ENCODE results near the gene UTP14C. TPM values are rescaled to one million over a fixed set of nuclear protein-coding genes. Genes with fewer than 3 reads are reported as not detected.

Gene UTP14C
- total RNA-seq, 1 donor from 2014 or later: 22.3 TPM

- Mint-ChIP-seq H3K4me1 (ENCODE audit: low read depth) (peaks cover 26% of the 10 kb centered on the region), H3K36me3 (ENCODE audit: low read depth) (peaks cover 6% of the 10 kb centered on the region), H3K4me3 (ENCODE audit: unreplicated experiment) (peak within 1 kb of the TSS; percentile 95), H3K27me3 (ENCODE audit: low read depth) (no peaks in the 10 kb centered on the region), H3K27ac (ENCODE audit: unreplicated experiment) (peak within 1 kb of the TSS; percentile 98), H3K9me3 (ENCODE audit: low read depth) (peaks cover 4% of the 10 kb centered on the region)
- peak; percentile 55 for TF ChIP-seq CTCF (IDR thresholded peaks at IDR 0.05)
- no peak for DNase-seq (ENCODE audit: low spot score)
Measured at GRCh38 chr13:52010890-52011631, 13.4 kb upstream of the UTP14C start, which contains the start of gene ATP7B. TSS of gene ATP7B (minus strand) at chr13:52011450. CDS start at chr13:52011337, 113 bp downstream.

GRCh38 chr13:52011632-52012511 lies 12.6 kb upstream of the UTP14C start, which contains the start of gene ALG11:
TSS of gene ALG11 (plus strand) at chr13:52012398. CDS start at chr13:52012419, 21 bp downstream.
- DNase-seq (ENCODE audit: low spot score): peak; percentile 99
- peak within 1 kb of the TSS; percentile 95 for H3K4me3 Mint-ChIP-seq (ENCODE audit: unreplicated experiment)
- H3K4me1 Mint-ChIP-seq (ENCODE audit: low read depth): peaks cover 26% of the 10 kb centered on the region
- H3K27ac Mint-ChIP-seq (ENCODE audit: unreplicated experiment): peak within 1 kb of the TSS; percentile 98
- no peaks in the 10 kb centered on the region for H3K27me3 Mint-ChIP-seq (ENCODE audit: low read depth)
- peaks cover 6% of the 10 kb centered on the region for H3K36me3 Mint-ChIP-seq (ENCODE audit: low read depth)
- TF ChIP-seq CTCF (IDR thresholded peaks at IDR 0.05): no peak
- peaks cover 4% of the 10 kb centered on the region for H3K9me3 Mint-ChIP-seq (ENCODE audit: low read depth)

- Mint-ChIP-seq H3K4me1 (ENCODE audit: low read depth) (peaks cover 26% of the 10 kb centered on the region), H3K4me3 (ENCODE audit: unreplicated experiment) (peak overlapping the region; percentile 95), H3K27ac (ENCODE audit: unreplicated experiment) (peak overlapping the region; percentile 98), H3K27me3 (ENCODE audit: low read depth) (no peaks in the 10 kb centered on the region), H3K9me3 (ENCODE audit: low read depth) (peaks cover 4% of the 10 kb centered on the region), H3K36me3 (ENCODE audit: low read depth) (peaks cover 7% of the 10 kb centered on the region)
- DNase-seq (ENCODE audit: low spot score): no peak
- no peak for TF ChIP-seq CTCF (IDR thresholded peaks at IDR 0.05)
Measured at GRCh38 chr13:52012512-52012836, 12.0 kb upstream of the UTP14C start.

GRCh38 chr13:52016296-52016695 lies 8.2 kb upstream of the UTP14C start:
- H3K27ac Mint-ChIP-seq (ENCODE audit: unreplicated experiment): peak overlapping the region; percentile 27
- peaks cover 4% of the 10 kb centered on the region for H3K9me3 Mint-ChIP-seq (ENCODE audit: low read depth)
- H3K27me3 Mint-ChIP-seq (ENCODE audit: low read depth): no peaks in the 10 kb centered on the region
- peaks cover 25% of the 10 kb centered on the region for H3K36me3 Mint-ChIP-seq (ENCODE audit: low read depth)
- H3K4me1 Mint-ChIP-seq (ENCODE audit: low read depth): peaks cover 8% of the 10 kb centered on the region
- no peak for TF ChIP-seq CTCF (IDR thresholded peaks at IDR 0.05)
- no peak overlapping the region for H3K4me3 Mint-ChIP-seq (ENCODE audit: unreplicated experiment)
- no peak for DNase-seq (ENCODE audit: low spot score)

GRCh38 chr13:52020191-52020590 lies 4.3 kb upstream of the UTP14C start:
- Mint-ChIP-seq H3K9me3 (ENCODE audit: low read depth) (peaks cover 4% of the 10 kb centered on the region), H3K4me1 (ENCODE audit: low read depth) (peaks cover 2% of the 10 kb centered on the region), H3K36me3 (ENCODE audit: low read depth) (peaks cover 40% of the 10 kb centered on the region), H3K27ac (ENCODE audit: unreplicated experiment) (no peak overlapping the region), H3K4me3 (ENCODE audit: unreplicated experiment) (no peak overlapping the region), H3K27me3 (ENCODE audit: low read depth) (no peaks in the 10 kb centered on the region)
- TF ChIP-seq CTCF (IDR thresholded peaks at IDR 0.05): no peak
- no peak for DNase-seq (ENCODE audit: low spot score)

Measured in chondrocyte (in vitro differentiated cells).